ENCODE measurements around the gene PRPF6.
"Not testable (repeated sequence)": the region's sequence is repeated elsewhere in the genome, so short reads cannot be mapped to it uniquely, and the experiment has no call there.

Gene PRPF6

DNA sequence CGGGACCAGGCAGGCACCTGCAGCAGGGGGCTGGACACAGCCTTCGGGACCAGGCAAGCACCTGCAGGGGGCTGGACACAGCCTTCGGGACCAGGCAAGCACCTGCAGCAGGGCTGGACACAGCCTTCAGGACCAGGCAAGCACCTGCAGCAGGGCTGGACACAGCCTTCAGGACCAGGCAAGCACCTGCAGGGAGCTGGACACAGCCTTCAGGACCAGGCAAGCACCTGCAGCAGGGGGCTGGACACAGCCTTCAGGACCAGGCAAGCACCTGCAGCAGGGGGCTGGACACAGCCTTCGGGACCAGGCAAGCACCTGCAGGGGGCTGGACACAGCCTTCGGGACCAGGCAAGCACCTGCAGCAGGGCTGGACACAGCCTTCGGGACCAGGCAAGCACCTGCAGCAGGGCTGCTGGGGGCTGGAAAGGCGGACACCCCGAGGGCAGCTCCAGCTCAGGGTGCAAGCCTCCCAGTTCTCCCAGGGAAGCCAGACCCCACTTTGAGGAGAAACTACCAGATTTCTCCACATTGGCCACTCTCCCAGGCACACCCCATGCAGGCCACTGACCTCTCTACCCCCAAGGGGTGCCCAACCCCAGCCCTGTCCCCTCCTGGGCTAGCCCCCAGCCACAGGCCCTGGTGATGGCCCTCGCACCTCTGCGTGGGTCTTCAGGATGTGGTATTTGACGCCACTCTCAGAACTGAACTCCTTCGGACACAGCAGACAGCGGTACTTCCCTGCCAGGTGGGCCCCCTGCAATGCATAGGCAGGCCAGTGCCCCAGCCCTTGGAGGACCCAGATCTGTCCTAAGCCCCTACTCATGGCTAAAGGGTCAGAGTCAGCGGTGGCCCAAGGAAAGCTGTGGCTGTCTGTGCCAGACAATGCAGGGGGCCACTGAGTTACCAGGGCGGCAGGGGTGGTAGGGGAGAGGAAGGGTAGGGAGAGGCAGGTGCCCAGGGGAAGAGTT lies 20.0 kb upstream of the PRPF6 start:
- DNase-seq = not testable (repeated sequence)

DNA sequence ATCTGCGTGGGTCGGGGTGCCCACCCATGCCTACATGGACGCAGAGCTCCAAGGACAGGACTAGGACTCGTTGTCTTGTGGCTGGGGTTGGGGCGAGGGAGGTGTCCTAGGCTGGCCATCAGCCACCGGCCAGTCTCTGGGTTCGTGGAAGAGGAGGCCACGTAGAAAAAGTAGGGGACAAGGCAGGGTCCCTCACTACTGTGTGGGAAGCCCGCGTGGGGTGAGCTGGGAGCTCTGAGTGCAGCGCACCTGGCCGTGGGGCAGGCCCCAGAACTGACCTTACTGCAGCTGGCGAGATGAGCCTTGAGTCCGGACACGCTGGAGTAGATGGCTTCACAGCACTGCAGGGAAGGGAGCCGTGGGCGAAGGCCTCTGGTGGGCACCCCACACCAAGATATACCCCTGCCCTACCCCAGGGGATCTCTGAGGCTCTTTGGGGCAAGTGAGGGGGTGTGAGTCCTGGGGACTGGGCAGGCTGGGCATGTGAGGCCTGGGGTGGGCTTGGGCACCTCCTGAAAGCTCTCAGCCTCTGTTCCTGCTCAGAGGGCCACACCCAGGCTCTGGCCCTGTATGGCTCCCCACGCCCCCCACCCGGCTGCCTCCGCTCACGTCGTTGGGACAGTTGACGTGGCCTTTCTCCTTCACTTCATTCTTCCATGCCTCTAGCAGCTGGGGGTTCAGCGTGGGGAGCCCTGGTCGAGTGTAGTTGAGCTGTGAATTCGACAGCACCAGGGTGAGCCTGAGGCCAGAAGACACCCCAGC lies 19.1 kb upstream of the PRPF6 start:
- no peak for DNase-seq

DNA sequence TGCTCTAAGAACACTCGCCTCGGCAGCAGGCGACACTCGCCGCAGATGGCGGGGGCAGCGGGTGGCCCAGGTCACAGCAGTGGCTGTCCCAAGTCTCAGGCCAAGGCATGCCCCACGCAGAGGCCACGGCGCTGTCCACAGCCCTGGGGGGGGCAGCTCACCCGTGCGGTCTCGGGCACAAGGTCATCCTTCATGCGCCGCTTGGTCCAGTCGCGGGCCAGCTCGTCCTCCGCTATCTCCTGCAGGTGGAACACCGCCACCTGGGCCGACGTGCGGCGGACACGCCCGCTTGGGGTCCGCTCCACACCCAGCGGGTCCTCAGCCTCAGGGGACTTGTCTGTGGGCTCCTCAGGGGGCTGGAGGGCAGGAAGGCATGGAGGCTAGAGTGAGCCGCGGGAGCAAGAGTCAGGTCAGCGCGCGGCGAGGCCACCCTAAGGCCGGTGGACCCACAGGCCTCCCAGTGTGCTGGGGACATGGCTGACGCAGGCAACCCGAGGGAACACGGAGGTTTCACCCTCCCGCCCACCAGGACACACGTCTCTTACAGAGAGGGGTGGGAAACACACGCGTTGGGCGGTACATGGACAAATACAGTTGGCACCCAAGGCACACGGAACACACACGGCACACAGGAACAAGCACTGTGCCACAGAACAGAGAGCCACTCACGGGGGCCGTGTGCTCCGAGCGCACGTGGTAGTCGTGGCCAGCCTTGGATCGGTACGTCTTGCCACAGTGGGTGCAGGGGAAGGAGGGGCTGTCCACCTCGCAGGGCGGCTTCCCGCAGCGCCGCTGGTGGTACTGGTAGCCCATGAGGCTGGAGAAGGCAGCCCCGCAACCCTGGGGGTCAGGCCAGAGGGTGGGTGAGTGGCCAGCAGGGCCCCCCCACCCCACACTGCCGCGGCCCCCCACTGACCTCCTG lies 18.2 kb upstream of the PRPF6 start:
- no peak for DNase-seq

DNA sequence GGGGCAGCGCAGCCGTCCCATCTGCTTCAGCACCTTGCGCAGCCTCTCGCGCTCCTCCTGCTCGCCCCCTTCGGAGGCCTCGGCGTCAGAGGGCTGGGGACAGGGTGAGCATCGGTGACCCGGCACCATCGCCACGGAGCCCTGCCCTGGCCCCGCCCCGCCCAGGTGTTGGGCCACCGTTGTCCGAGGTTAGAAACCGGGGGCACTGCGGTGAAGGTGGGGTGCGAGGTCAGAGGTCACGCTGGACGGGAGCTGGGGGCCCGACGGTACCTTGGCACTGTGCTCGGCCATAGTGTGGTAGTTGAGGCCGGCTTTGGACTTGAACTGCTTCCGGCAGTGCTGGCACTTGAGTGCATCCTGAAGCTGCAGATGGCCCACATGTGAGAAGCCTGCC lies 17.6 kb upstream of the PRPF6 start:
- no peak for DNase-seq

DNA sequence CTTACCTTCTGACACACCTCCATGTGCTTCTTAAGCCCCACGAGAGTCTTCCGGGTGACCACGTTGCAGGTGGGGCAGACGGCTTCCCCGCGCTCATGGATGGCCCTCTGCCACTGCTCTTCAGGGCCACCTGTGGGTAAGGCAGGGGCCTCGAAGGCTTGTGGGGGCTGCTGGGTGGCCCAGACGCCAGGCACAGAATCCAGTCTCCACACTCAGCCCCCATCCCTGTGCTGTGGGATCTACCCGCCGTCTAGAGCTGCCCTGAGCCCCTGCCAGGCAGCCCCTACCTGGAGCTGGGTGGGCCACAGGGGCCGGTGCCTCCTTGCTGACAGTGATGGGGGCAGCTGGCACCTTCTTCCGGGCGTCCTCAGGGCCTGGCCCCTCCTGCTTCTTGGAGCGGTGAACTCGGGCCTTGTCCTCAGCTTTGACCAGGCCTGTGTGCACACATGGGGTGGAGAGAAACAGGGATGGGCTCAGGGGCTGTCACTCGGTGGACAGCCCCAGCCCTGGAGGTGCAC lies 17.1 kb upstream of the PRPF6 start:
- no peak for DNase-seq

DNA sequence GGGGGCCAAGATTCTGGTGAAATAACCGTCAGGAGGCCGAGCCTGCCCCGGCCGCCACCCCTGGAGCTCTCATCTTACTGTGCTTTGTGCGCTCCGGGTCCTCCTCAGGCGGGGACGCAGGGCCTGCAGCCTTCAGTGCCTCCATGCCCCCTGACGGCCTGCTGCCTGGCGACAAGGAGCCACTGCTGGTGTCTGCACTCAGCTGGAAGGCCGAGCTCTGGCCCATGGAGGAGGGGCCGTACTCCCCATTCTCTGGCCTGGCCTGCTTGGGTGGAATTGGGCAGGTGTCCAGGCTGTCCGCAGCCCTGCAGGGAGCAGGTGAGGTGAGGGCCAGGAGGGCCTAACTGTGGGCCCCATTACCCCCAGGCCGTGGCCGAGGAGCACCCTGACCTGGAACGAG lies 16.5 kb upstream of the PRPF6 start:
- no peak for DNase-seq

DNA sequence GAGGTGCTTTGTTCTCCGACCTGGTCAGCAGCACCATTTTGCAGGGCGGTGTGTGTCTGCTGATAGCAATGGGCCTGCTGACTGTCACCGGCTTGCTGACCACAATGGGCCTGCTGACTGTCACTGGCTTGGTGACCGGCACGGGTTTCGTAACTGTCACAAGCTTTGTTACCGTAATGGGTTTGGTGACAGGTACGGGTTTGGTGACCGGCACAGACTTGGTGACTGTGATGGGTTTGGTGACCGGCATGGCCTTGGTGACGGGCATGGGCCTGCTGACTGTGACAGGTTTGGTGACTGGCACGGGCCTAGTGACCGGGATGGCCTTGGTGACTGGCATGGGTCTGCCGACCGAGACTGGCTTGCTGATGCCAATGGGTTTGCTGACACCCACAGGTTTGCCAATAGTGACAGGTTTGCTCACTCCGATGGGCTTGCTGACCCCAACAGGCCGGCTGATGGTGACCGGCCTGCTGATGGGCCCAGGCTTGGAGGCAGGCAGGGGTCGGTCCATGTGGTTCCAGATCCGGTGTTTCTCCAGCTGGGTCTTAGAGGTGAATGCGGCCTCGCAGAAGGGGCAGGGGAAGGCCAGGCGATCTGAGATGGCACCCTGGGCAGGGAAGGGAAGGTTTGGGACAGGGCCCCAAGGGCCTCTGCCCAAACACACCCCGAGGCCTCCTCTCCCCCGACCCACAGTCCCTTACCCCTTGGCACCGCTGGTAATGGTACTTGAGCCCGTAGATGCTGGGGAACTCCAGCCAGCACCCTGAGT lies 14.6 kb upstream of the PRPF6 start:
- no peak for DNase-seq

DNA sequence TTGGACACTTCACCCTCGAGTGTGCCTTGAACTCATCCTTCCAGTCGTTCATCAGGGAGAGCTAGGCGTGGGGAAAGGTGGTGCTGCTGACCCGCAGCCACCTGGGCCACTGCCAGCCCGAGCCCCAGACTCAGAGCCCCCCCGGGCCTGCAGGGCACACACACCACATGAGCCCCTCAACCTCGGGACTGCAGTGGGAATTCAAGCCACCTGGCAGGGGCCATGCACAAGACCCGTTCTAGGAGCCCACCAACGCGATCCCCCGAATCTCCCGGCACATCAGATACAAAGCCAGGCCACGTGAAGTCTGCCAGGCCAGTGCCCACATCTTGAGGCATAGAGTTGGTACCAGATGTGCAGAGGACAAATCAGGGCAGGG lies 14.0 kb upstream of the PRPF6 start:
- DNase-seq = no peak

DNA sequence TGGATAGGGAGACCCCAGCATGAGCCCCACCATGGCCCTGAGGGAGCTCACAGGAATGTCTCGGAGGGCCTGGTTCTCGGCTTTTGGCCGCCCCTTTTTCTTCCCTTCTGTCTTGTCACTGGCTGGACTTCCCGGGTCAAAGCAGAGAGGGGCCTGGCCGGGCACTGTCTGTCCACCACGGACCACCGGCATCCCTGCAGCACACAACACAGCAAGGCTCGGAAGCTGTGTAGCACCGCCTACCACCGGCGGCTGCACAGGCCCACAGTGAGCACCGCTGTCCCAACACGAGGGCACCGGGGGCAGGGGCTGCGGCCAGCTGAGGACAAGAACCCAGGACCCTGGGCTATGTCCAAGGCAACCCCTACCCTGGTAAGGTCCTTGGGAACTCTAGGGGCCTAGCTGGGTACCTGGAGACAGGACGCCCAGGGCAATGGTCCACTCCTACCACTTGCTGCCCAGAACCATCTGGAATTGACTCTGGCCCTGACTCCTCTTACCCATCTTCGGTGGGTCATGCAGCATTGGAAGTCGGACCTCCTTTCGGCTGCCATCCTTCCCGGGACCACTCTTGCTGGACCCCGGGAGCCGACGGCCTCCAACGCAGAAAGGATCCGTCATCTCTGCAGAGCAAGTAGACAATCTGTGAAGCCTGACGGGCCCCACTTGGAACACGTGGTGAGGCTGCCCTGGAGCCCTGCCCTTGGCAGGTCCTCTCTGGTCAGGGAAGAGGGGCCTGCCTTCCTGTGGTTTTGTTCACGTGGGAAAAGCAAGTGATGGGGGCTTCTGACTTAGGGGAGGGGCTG lies 13.4 kb upstream of the PRPF6 start:
- DNase-seq = no peak

DNA sequence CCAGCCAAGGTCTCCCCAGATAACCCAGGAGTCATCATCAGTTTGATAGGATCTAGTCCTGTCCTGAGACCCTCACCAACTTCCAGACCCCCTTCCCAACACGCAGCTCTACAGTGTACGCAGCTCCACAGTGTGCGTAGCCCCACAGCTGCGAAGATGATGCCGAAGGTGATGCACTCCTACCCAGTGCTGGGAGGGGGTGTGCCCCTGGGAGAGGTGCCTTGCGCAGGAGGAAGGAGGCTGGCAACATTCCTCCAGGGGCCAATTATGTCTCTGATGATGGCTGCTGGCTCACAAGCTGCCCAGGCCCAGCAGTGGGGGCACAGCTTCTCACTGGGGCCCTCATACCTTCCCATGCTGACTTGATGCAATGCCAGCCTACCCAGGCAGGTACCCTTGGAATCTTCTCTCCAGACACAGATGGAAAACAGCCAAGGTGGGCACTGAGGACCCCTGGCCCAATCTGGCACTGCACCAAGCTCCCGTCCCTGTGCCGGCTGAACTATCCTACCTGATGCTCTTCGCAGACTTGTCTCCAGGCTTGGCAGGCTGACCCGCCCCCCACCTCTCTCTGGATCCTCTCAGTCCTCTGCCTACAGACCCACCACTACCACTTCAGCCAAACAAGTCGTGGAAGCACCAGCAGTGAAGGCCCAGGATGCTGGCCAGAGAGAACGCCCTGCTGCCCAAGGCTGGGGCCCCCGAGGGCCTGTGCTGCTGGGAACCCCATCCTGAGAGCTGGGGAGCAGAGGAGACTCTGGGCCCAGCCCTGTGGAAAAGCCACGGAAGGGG lies 12.6 kb upstream of the PRPF6 start:
- DNase-seq = no peak

DNA sequence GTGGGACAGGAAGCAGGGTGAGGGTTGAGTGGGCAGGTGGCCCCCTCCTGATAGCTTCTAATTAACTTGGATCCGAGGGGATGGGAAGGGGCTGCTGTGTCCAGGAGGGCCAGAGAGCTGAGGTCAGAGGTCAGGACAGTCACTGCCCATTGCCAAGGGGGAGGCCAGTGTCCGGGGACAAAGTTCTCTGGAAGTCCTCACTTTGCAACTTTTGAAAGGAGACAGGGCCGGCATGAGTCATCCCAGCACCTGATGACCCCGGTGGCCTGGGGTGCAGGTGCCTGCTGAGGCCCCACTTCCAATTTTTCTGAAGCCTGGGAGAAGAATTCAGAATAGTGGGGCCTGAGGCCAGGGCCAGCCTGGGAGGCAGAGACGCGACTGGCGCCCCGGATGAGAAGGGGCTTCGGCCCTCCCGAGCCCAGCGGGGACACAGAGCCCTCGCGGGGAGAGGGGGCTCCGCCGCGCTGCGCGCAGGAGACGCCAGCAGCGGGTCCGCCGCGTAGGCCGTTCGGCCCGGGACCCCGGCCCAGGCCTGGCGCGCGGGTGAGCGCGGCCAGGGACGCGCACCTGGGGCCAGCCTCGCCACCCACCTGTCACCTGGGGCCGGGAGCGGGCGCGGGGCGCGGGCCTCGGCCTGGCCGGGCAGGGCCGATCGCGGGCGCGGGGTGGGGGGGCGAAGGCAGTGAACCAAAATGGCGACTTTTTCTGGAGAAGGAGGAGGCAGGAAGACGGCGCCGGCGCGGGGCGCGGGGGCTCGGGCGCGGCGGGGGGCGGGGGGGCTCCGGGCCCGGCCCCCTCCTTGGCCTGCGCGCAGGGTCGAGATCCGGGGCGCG lies 11.8 kb upstream of the PRPF6 start:
- no peak for DNase-seq

DNA sequence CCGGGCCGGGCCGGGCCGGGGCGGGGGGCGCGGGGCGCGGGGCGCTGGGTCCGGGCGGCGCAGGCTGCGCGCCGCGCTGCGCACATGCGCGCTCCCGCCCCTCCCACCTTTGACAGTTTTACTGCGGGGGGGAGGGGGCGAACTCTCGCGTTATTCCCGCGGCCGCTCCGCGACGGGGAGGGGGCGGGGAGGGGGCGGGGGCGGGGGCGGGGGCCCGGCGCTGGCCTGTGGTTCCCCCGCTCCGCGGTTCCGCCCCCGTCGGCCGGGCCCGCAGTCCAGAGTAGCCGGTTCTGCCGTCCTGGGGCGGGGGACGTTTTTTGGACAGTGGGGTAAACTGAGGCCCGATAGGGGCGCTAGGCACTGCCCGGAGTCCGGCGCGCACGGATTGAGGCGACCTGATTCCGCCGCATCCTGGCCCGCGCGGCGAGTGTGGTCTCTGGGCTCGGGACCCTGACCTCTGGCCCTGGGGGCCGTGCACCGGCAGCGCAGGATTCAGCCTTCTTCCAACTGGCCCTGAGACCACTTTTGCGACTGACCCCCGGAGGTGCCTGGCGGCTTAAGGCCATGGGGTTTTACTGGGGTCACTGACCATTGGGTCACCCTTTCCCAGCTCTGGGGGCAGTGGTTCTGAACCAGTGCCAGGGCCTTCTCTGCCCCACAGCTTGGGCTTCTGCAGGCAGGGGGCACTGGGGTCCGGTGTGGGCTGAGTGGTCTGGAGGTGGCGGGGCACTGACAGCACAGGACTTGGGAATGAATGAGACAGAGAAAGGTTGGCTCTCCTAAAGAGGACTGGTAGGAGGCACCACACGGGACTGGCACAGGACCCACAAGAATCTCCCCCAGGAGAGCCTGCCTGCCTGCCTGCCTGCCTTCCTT lies 10.9 kb upstream of the PRPF6 start, which contains the start of gene ZNF512B:
ZNF512B (minus strand) TSS at position 93 of the 876 bp plus-strand sequence. CDS start 1,980 bp downstream, outside the sequence.
- DNase-seq = peak; percentile 73 to 74

DNA sequence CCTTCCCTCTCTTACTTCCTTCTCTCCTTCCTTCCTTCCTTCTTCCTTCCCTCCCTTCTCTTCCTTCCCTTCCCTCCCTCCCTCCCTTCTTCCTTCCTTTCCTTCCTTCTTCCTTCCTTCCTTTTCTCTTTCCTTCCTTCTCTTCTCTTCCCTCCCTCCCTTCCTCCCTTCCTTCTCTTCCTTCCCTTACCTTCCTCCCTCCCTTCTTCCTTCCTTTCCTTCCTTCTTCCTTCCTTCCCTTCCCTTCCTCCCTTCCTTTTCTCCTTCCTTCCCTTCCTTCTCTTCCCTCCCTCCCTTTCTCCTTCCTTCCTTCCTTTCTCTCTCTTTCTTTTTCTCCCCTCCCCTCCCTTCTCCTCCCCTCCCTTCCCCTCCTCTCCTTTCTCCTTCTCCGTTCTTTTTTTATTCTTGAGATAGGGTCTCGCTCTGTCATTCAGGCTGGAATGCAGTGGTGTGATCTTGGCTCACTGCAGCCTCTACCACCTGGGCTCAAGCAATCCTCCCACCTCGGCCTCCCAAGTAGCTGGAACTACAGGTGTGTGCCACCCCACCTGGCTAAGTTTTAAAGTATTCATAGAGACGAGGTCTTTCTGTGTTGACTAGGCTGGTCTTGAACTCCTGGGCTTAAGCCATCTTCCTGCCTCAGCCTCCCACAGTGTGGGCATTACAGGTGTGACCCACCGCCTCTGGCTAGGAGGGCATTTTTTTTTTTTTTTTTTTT lies 10.1 kb upstream of the PRPF6 start:
- DNase-seq = no peak

DNA sequence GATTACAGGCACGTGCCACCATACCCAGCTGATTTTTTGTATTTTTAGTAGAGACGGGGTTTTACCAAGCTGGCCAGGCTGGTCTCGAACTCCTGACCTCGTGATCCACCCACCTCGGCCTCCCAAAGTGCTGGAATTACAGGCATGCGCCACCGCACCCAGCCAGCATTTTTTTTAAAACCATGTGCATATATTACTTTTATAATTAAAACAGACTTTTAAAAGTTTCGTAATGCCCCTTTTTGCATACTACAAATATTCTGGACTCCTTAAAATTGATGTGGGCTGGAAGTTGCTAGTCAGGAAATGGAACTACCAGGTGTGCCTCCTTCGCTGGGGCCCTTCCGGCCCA lies 9.0 kb upstream of the PRPF6 start:
- not testable (repeated sequence) for DNase-seq

DNA sequence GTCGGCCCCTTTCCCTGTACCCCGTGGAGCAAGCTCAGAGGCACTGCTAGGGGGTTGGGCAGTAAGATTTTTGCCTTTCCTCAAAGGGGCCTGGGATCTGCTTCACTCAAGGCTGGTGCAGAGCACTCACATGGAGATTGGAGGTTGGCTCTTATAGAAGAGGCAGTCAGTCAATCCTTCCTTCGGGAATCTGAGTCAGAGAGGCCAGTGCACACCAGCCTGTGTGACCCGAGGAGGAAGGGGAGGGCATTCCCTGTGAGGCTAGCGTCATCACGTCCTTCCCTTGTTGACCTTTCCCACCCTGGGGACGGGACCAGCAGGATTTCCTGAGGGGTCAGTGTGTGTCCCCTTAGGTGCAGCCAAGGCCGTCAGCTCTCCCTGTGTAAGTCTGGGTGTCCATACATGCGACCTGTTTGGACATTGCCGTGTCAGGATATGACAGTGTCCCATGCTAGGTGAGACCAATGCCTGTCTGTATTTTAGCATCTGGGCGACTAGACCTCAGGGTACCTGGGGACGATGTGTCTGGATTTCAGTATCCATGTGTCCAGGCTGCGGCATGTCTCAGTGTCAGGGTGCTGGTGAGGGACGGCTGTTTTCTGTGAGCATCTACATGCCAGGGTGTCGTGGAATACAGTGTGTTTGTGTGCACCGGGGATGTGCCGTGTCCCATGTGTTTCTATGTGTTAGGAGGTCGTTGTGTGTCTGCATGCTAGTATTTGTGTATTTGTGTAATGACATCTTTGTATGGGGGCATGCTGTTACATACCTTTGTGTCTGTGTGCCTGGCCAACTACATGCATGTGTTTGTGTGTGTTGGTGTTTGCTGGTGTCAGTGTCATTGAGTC lies 8.4 kb upstream of the PRPF6 start:
- DNase-seq = no peak

DNA sequence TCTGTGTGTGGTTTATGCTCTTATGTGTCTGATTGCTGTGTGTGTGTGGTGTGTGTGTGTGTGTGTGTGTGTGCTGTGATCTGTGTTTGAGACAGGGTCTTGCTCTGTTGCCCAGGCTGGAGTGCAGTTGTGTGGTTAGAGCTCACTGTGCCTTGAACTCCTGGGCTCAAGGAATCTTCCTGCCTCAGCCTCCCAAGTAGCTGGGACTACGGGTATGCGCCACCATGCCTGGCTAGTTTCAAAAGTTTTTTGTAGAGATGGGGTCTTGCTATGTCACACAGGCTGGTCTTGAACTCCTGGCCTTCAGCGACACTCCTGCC lies 7.8 kb upstream of the PRPF6 start:
- no peak for DNase-seq
